Measurements from ENCODE around the gene TRIM56.

GRCh38 chr7:101094376-101094775 is 9.1 kb downstream of the TRIM56 start:
- no peak for TF ChIP-seq CTCF (IDR thresholded peaks at IDR 0.05; ENCODE audit: low read depth, low read length)
- TF ChIP-seq, protein P1, sequence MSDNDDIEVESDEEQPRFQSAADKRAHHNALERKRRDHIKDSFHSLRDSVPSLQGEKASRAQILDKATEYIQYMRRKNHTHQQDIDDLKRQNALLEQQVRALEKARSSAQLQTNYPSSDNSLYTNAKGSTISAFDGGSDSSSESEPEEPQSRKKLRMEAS (IDR thresholded peaks at IDR 0.05; ENCODE audit: low read depth, low read length) = no peak
